ENCODE results near the gene LHX2. TPM values are rescaled to one million over a fixed set of nuclear protein-coding genes. Genes with fewer than 3 reads are reported as not detected.
A peak's percentile ranks its signal among the peaks of the same experiment; 100 is the strongest.
"Not testable (repeated sequence)": the region's sequence is repeated elsewhere in the genome, so short reads cannot be mapped to it uniquely, and the experiment has no call there.

Gene LHX2
- total and polyA plus RNA-seq, 4 donors = 0.10 to 2.0 (median 1.1) TPM

GRCh38 chr9:123976579-123976978, 35.0 kb upstream of the LHX2 start:
- WGBS (ENCODE audit: insufficient coverage) = no CpG with 5 or more reads among the region's 9 CpGs
- not testable (repeated sequence) for H3K36me3 ChIP-seq (ENCODE audit: control insufficient read depth, insufficient read depth, low read length); H3K27me3 ChIP-seq (ENCODE audit: control insufficient read depth, insufficient read depth, low read length); H3K4me3 ChIP-seq (ENCODE audit: low read depth, low read length); H3K27ac ChIP-seq (ENCODE audit: low read depth, low read length); DNase-seq (ENCODE audit: low read depth in 4 of 6, low spot score in 6 of 6); H3K9me3 ChIP-seq (ENCODE audit: control insufficient read depth, insufficient read depth, low read length); H3K4me1 ChIP-seq (ENCODE audit: control insufficient read depth, insufficient read depth, low read length)

- DNase-seq (ENCODE audit: low read depth in 4 of 6, low spot score in 6 of 6) = no peak
- Histone ChIP-seq H3K4me1 (ENCODE audit: control insufficient read depth, insufficient read depth, low read length) (no peaks in the 10 kb centered on the region), H3K27ac (ENCODE audit: low read depth, low read length) (no peak overlapping the region), H3K4me3 (ENCODE audit: low read depth, low read length) (no peak overlapping the region), H3K36me3 (ENCODE audit: control insufficient read depth, insufficient read depth, low read length) (no peaks in the 10 kb centered on the region), H3K27me3 (ENCODE audit: control insufficient read depth, insufficient read depth, low read length) (peaks cover 5% of the 10 kb centered on the region), H3K9me3 (ENCODE audit: control insufficient read depth, insufficient read depth, low read length) (no peaks in the 10 kb centered on the region)
- 95% methylated on average over 4 of the region's 5 CpGs for WGBS (ENCODE audit: insufficient coverage)
Observed at GRCh38 chr9:123978981-123979380, 32.6 kb upstream of the LHX2 start.

- H3K4me3 ChIP-seq (ENCODE audit: low read depth, low read length) = no peak overlapping the region
- no peaks in the 10 kb centered on the region for H3K4me1 ChIP-seq (ENCODE audit: control insufficient read depth, insufficient read depth, low read length)
- WGBS (ENCODE audit: insufficient coverage) = 55% methylated on average over 4 of the region's 6 CpGs
Observed at GRCh38 chr9:123982535-123982934, 29.0 kb upstream of the LHX2 start.

GRCh38 chr9:123983047-123983446, 28.5 kb upstream of the LHX2 start:
- no peak for DNase-seq (ENCODE audit: low read depth in 4 of 6, low spot score in 6 of 6)
- Histone ChIP-seq H3K27ac (ENCODE audit: low read depth, low read length) (no peak overlapping the region), H3K36me3 (ENCODE audit: control insufficient read depth, insufficient read depth, low read length) (no peaks in the 10 kb centered on the region), H3K4me1 (ENCODE audit: control insufficient read depth, insufficient read depth, low read length) (no peaks in the 10 kb centered on the region), H3K9me3 (ENCODE audit: control insufficient read depth, insufficient read depth, low read length) (no peaks in the 10 kb centered on the region), H3K27me3 (ENCODE audit: control insufficient read depth, insufficient read depth, low read length) (peaks cover 13% of the 10 kb centered on the region), H3K4me3 (ENCODE audit: low read depth, low read length) (no peak overlapping the region)
- 79% methylated on average over 2 of the region's 3 CpGs for WGBS (ENCODE audit: insufficient coverage)

More at GRCh38 chr9:123982535-123982934, 29.0 kb upstream of the LHX2 start:
- peaks cover 9% of the 10 kb centered on the region for H3K27me3 ChIP-seq (ENCODE audit: control insufficient read depth, insufficient read depth, low read length)
- DNase-seq (ENCODE audit: low read depth in 4 of 6, low spot score in 6 of 6) = no peak
- no peaks in the 10 kb centered on the region for H3K36me3 ChIP-seq (ENCODE audit: control insufficient read depth, insufficient read depth, low read length)
- no peaks in the 10 kb centered on the region for H3K9me3 ChIP-seq (ENCODE audit: control insufficient read depth, insufficient read depth, low read length)
- no peak overlapping the region for H3K27ac ChIP-seq (ENCODE audit: low read depth, low read length)

- Histone ChIP-seq H3K4me1 (ENCODE audit: control insufficient read depth, insufficient read depth, low read length) (no peaks in the 10 kb centered on the region), H3K9me3 (ENCODE audit: control insufficient read depth, insufficient read depth, low read length) (no peaks in the 10 kb centered on the region), H3K27ac (ENCODE audit: low read depth, low read length) (no peak overlapping the region), H3K36me3 (ENCODE audit: control insufficient read depth, insufficient read depth, low read length) (no peaks in the 10 kb centered on the region), H3K4me3 (ENCODE audit: low read depth, low read length) (no peak overlapping the region), H3K27me3 (ENCODE audit: control insufficient read depth, insufficient read depth, low read length) (peaks cover 14% of the 10 kb centered on the region)
- 89% methylated on average over 3 of the region's 3 CpGs for WGBS (ENCODE audit: insufficient coverage)
- no peak for DNase-seq (ENCODE audit: low read depth in 4 of 6, low spot score in 6 of 6)
Observed at GRCh38 chr9:123984802-123985201, 26.8 kb upstream of the LHX2 start.

- no peaks in the 10 kb centered on the region for H3K4me1 ChIP-seq (ENCODE audit: control insufficient read depth, insufficient read depth, low read length)
- H3K4me3 ChIP-seq (ENCODE audit: low read depth, low read length) = no peak overlapping the region
- H3K36me3 ChIP-seq (ENCODE audit: control insufficient read depth, insufficient read depth, low read length) = no peaks in the 10 kb centered on the region
- H3K27ac ChIP-seq (ENCODE audit: low read depth, low read length) = no peak overlapping the region
- no peaks in the 10 kb centered on the region for H3K9me3 ChIP-seq (ENCODE audit: control insufficient read depth, insufficient read depth, low read length)
- 90% methylated on average over 4 of the region's 4 CpGs for WGBS (ENCODE audit: insufficient coverage)
- H3K27me3 ChIP-seq (ENCODE audit: control insufficient read depth, insufficient read depth, low read length) = peaks cover 23% of the 10 kb centered on the region
- DNase-seq (ENCODE audit: low read depth in 4 of 6, low spot score in 6 of 6) = no peak
Observed at GRCh38 chr9:123985869-123986268, 25.7 kb upstream of the LHX2 start.

- no peaks in the 10 kb centered on the region for H3K9me3 ChIP-seq (ENCODE audit: control insufficient read depth, insufficient read depth, low read length)
- H3K4me3 ChIP-seq (ENCODE audit: low read depth, low read length) = no peak overlapping the region
- 30% methylated on average over 4 of the region's 5 CpGs for WGBS (ENCODE audit: insufficient coverage)
- no peaks in the 10 kb centered on the region for H3K36me3 ChIP-seq (ENCODE audit: control insufficient read depth, insufficient read depth, low read length)
- H3K27me3 ChIP-seq (ENCODE audit: control insufficient read depth, insufficient read depth, low read length) = peaks cover 35% of the 10 kb centered on the region
- H3K4me1 ChIP-seq (ENCODE audit: control insufficient read depth, insufficient read depth, low read length) = no peaks in the 10 kb centered on the region
- no peak overlapping the region for H3K27ac ChIP-seq (ENCODE audit: low read depth, low read length)
- no peak for DNase-seq (ENCODE audit: low read depth in 4 of 6, low spot score in 6 of 6)
Observed at GRCh38 chr9:123990427-123990826, 21.1 kb upstream of the LHX2 start.

- Histone ChIP-seq H3K27me3 (ENCODE audit: control insufficient read depth, insufficient read depth, low read length) (peaks cover 52% of the 10 kb centered on the region), H3K4me1 (ENCODE audit: control insufficient read depth, insufficient read depth, low read length) (peaks cover 12% of the 10 kb centered on the region)
- H3K4me3 ChIP-seq (ENCODE audit: low read depth, low read length); H3K27ac ChIP-seq (ENCODE audit: low read depth, low read length); DNase-seq (ENCODE audit: low read depth in 4 of 6, low spot score in 6 of 6); H3K9me3 ChIP-seq (ENCODE audit: control insufficient read depth, insufficient read depth, low read length); H3K36me3 ChIP-seq (ENCODE audit: control insufficient read depth, insufficient read depth, low read length): not testable (repeated sequence)
- WGBS (ENCODE audit: insufficient coverage) = no CpG with 5 or more reads among the region's 16 CpGs
Observed at GRCh38 chr9:123992679-123993078, 18.9 kb upstream of the LHX2 start.

- peaks cover 74% of the 10 kb centered on the region for H3K27me3 ChIP-seq (ENCODE audit: control insufficient read depth, insufficient read depth, low read length)
- H3K27ac ChIP-seq (ENCODE audit: low read depth, low read length) = no peak overlapping the region
- 9% methylated on average over 18 of the region's 23 CpGs for WGBS (ENCODE audit: insufficient coverage)
- no peaks in the 10 kb centered on the region for H3K36me3 ChIP-seq (ENCODE audit: control insufficient read depth, insufficient read depth, low read length)
- DNase-seq (ENCODE audit: low read depth in 4 of 6, low spot score in 6 of 6) = peak in 1 of 6 donors; percentile 40
- H3K4me1 ChIP-seq (ENCODE audit: control insufficient read depth, insufficient read depth, low read length) = peaks cover 19% of the 10 kb centered on the region
- H3K4me3 ChIP-seq (ENCODE audit: low read depth, low read length) = no peak overlapping the region
- H3K9me3 ChIP-seq (ENCODE audit: control insufficient read depth, insufficient read depth, low read length) = no peaks in the 10 kb centered on the region
Observed at GRCh38 chr9:123996731-123997421, 14.7 kb upstream of the LHX2 start.

GRCh38 chr9:123997665-123998277, 13.8 kb upstream of the LHX2 start:
- 2% methylated on average over 13 of the region's 15 CpGs for WGBS (ENCODE audit: insufficient coverage)
- peaks cover 19% of the 10 kb centered on the region for H3K4me1 ChIP-seq (ENCODE audit: control insufficient read depth, insufficient read depth, low read length)
- no peak overlapping the region for H3K27ac ChIP-seq (ENCODE audit: low read depth, low read length)
- H3K27me3 ChIP-seq (ENCODE audit: control insufficient read depth, insufficient read depth, low read length) = peaks cover 83% of the 10 kb centered on the region
- no peak overlapping the region for H3K4me3 ChIP-seq (ENCODE audit: low read depth, low read length)
- H3K36me3 ChIP-seq (ENCODE audit: control insufficient read depth, insufficient read depth, low read length) = no peaks in the 10 kb centered on the region
- DNase-seq (ENCODE audit: low read depth in 4 of 6, low spot score in 6 of 6) = peak in 2 of 6 donors; percentile 2 to 22
- H3K9me3 ChIP-seq (ENCODE audit: control insufficient read depth, insufficient read depth, low read length) = no peaks in the 10 kb centered on the region

All from spinal cord (tissue), 10 donors.